ENCODE measurements around the gene TMEM63A. TPM values are rescaled to one million over a fixed set of nuclear protein-coding genes. Genes with fewer than 3 reads are reported as not detected.

The TMEM63A gene
- total RNA-seq, 1 experiment from 2014 or later = 47.5 TPM

DNA sequence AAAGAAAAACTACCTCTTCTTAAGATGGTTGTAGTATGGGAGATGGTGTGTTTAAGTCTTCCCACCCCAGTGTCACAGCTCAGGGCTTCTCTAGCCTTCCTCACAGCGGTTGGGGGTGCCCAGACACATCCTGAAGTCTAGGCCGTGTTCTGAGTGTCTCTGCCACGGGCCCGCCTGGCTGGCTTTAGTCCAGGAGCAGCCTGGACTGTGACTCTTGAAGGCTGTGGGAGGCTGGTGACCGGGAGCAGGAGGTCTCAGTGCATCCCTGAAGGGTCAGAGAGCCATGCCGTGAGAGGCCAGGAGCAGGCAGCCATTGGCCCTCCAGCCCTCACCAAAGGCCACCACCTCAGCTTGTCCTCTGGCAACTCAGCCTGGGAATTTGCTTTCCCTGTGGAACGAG lies 67.8 kb downstream of the TMEM63A start:
- Histone ChIP-seq H3K4me3 (ENCODE audit: low read length) (no peak overlapping the region), H3K9me2 (replicated peaks; ENCODE audit: low read length) (no peaks in the 10 kb centered on the region), H3K27ac (ENCODE audit: low read length) (no peak overlapping the region), H3K4me1 (ENCODE audit: insufficient read depth, low read length) (peaks cover 41% of the 10 kb centered on the region), H3F3A (ENCODE audit: low read length, unreplicated experiment) (no peaks in the 10 kb centered on the region), H3K79me2 (ENCODE audit: low read length) (peaks cover 70% of the 10 kb centered on the region), H2AFZ (ENCODE audit: low read length) (no peak overlapping the region), H3K9me3 (ENCODE audit: low read length) (no peaks in the 10 kb centered on the region), H3K9ac (ENCODE audit: low read length) (no peak overlapping the region), H3K36me3 (ENCODE audit: low read depth, low read length) (no peaks in the 10 kb centered on the region), H4K20me1 (ENCODE audit: low read length) (no peaks in the 10 kb centered on the region), H3K4me2 (ENCODE audit: low read length) (no peak overlapping the region), H3K27me3 (ENCODE audit: low read length) (no peaks in the 10 kb centered on the region)
- intact Hi-C loops (cut with micrococcal nuclease) = no loop called here
- DNase-seq = no peak
- BruUV-seq (replicated peaks) = no TSS peak
- ATAC-seq = no peak
- ChIA-PET POLR2A (ENCODE audit: unreplicated experiment) (no interaction called here), CTCF (no interaction called here)
- TF ChIP-seq, protein P1, sequence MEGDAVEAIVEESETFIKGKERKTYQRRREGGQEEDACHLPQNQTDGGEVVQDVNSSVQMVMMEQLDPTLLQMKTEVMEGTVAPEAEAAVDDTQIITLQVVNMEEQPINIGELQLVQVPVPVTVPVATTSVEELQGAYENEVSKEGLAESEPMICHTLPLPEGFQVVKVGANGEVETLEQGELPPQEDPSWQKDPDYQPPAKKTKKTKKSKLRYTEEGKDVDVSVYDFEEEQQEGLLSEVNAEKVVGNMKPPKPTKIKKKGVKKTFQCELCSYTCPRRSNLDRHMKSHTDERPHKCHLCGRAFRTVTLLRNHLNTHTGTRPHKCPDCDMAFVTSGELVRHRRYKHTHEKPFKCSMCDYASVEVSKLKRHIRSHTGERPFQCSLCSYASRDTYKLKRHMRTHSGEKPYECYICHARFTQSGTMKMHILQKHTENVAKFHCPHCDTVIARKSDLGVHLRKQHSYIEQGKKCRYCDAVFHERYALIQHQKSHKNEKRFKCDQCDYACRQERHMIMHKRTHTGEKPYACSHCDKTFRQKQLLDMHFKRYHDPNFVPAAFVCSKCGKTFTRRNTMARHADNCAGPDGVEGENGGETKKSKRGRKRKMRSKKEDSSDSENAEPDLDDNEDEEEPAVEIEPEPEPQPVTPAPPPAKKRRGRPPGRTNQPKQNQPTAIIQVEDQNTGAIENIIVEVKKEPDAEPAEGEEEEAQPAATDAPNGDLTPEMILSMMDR (conservative IDR thresholded peaks at IDR 0.05; ENCODE audit: low read depth, low read length) = no peak
- TF ChIP-seq EZH2phosphoT487 (IDR thresholded peaks at IDR 0.05; ENCODE audit: borderline replicate concordance, low read length) (no peak), EZH2 (IDR thresholded peaks at IDR 0.05; ENCODE audit: low read length, unreplicated experiment) (no peak)

DNA sequence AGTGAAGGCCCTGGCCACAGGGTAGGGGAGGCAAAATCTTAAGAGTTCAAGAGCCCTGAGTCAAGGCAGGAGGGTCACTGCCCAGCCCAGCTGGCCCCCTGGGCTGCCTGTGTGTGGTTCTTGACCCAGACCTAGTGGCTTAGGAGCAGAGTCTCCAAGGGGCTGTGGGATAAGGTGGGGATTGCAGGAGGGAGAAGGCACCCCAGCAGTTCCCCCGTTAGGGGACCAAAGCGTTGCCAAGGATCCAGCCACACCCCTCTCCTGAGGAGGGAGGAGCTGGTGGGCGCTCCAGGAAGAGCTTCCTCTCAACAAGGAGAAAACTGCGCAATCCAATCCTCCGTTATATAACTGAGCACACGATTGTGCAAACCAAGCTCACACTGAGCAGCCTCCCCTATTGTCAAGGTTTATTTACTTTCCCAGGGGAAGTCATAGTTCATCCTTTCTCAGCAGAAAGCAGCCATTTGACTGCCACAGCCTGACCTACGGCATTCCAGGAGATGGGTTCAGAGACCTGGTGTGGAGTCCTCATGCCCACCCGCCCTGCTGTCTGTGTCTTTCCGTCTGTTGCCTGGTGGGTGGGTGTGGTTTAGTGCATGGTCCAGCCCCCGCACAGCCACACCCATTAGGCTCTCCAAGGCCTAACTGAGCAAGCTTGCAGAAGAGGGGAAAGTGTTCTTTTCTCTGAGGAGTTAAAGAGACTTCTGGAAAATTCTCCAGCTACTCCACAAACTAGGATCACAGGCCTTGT lies 68.8 kb downstream of the TMEM63A start:
- H3F3A ChIP-seq (ENCODE audit: low read length, unreplicated experiment) = no peaks in the 10 kb centered on the region
- ChIA-PET CTCF (no interaction called here), POLR2A (ENCODE audit: unreplicated experiment) (no interaction called here)
- H3K27ac ChIP-seq (ENCODE audit: low read length) = no peak overlapping the region
- no peak overlapping the region for H3K4me3 ChIP-seq (ENCODE audit: low read length)
- H4K20me1 ChIP-seq (ENCODE audit: low read length) = no peaks in the 10 kb centered on the region
- intact Hi-C loops (cut with micrococcal nuclease) = no loop called here
- no peaks in the 10 kb centered on the region for H3K27me3 ChIP-seq (ENCODE audit: low read length)
- H3K9ac ChIP-seq (ENCODE audit: low read length) = no peak overlapping the region
- no peaks in the 10 kb centered on the region for H3K9me2 ChIP-seq (replicated peaks; ENCODE audit: low read length)
- H3K4me1 ChIP-seq (ENCODE audit: insufficient read depth, low read length) = peaks cover 41% of the 10 kb centered on the region
- no TSS peak for BruUV-seq (replicated peaks)
- H3K4me2 ChIP-seq (ENCODE audit: low read length) = no peak overlapping the region
- DNase-seq = peak; percentile 20
- H3K9me3 ChIP-seq (ENCODE audit: low read length) = no peaks in the 10 kb centered on the region
- no peak for TF ChIP-seq EZH2phosphoT487 (IDR thresholded peaks at IDR 0.05; ENCODE audit: borderline replicate concordance, low read length)
- H3K79me2 ChIP-seq (ENCODE audit: low read length) = peaks cover 63% of the 10 kb centered on the region
- H2AFZ ChIP-seq (ENCODE audit: low read length) = no peak overlapping the region
- H3K36me3 ChIP-seq (ENCODE audit: low read depth, low read length) = no peaks in the 10 kb centered on the region
- ATAC-seq = no peak

DNA sequence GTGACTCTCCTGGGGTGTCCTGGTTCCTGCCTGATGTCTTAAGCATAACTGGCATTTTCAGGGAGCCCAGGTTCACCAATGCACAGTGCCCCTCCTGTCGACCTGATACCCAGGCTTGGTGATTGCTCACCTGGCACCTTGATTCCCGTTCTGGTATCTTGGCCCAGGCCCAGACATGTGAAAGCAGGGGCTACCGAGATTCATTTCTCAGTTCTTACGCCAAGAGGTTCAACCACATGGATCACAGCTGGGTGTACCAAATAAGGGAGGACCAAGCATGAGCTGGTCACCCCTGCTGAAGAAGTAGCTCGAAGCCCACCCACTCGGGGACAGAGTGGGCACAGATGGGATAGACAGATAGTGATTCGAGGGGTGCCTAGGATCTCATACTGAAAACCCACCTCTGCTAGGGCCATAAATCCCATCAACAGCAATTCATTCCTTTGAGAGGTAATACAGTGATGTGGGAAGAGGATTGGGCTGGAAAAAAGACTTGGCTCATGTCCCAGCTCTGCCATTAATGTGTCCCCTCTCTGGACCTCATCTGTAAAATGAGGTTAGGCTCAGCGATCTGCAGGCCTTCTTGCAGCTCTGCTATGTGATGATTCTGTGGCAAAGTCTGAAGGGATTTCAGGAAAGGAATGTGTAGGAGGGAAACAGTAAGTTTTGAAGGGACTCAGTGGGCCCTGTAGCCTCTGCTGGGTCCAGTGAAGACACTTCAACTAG lies 69.5 kb downstream of the TMEM63A start:
- Histone ChIP-seq H3K27ac (ENCODE audit: low read length) (no peak overlapping the region), H3F3A (ENCODE audit: low read length, unreplicated experiment) (no peaks in the 10 kb centered on the region), H4K20me1 (ENCODE audit: low read length) (no peaks in the 10 kb centered on the region), H3K79me2 (ENCODE audit: low read length) (peaks cover 58% of the 10 kb centered on the region), H3K27me3 (ENCODE audit: low read length) (no peaks in the 10 kb centered on the region), H3K36me3 (ENCODE audit: low read depth, low read length) (no peaks in the 10 kb centered on the region), H3K4me1 (ENCODE audit: insufficient read depth, low read length) (peaks cover 33% of the 10 kb centered on the region), H3K4me3 (ENCODE audit: low read length) (no peak overlapping the region), H3K9ac (ENCODE audit: low read length) (no peak overlapping the region), H3K4me2 (ENCODE audit: low read length) (no peak overlapping the region), H3K9me2 (replicated peaks; ENCODE audit: low read length) (no peaks in the 10 kb centered on the region), H3K9me3 (ENCODE audit: low read length) (no peaks in the 10 kb centered on the region), H2AFZ (ENCODE audit: low read length) (no peak overlapping the region)
- DNase-seq (no peak), ATAC-seq (no peak)
- TF ChIP-seq EZH2 (IDR thresholded peaks at IDR 0.05; ENCODE audit: low read length, unreplicated experiment) = no peak
- TF ChIP-seq, protein P1 (conservative IDR thresholded peaks at IDR 0.05; ENCODE audit: low read depth, low read length) = no peak
- no peak for TF ChIP-seq EZH2phosphoT487 (IDR thresholded peaks at IDR 0.05; ENCODE audit: borderline replicate concordance, low read length)
- BruUV-seq (replicated peaks) = no TSS peak
- ChIA-PET CTCF (no interaction called here), POLR2A (ENCODE audit: unreplicated experiment) (no interaction called here)
- intact Hi-C loops (cut with micrococcal nuclease) = no loop called here
